ENCODE results near the gene ARHGAP22.

DNA sequence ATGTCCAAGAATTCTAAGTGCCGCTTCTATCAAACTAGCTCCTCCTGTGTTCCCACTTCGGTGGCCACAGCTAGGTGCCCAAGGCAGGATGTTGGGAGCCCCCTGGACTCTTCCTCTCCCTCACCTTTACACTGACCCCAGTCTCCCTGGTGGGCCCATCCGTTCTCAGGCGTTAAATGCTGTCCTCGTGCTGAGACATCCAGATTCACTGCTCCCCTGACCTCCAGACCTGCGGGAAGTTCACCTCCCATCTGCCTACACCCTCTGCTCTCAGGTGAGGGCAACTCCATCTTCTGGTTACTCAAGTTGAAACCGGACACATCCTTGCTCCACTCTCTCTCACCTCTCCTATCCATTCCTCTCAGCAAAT, 114.3 kb downstream of the ARHGAP22 start:
- TF ChIP-seq, protein P1, sequence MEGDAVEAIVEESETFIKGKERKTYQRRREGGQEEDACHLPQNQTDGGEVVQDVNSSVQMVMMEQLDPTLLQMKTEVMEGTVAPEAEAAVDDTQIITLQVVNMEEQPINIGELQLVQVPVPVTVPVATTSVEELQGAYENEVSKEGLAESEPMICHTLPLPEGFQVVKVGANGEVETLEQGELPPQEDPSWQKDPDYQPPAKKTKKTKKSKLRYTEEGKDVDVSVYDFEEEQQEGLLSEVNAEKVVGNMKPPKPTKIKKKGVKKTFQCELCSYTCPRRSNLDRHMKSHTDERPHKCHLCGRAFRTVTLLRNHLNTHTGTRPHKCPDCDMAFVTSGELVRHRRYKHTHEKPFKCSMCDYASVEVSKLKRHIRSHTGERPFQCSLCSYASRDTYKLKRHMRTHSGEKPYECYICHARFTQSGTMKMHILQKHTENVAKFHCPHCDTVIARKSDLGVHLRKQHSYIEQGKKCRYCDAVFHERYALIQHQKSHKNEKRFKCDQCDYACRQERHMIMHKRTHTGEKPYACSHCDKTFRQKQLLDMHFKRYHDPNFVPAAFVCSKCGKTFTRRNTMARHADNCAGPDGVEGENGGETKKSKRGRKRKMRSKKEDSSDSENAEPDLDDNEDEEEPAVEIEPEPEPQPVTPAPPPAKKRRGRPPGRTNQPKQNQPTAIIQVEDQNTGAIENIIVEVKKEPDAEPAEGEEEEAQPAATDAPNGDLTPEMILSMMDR (conservative IDR thresholded peaks at IDR 0.05 in 1 of 2, IDR thresholded peaks at IDR 0.05 in 1 of 2; ENCODE audit: low read depth in 1 of 2, low read length in 2 of 2), result no peak
- TF ChIP-seq EZH2 (IDR thresholded peaks at IDR 0.05; ENCODE audit: low read length, missing control alignments), result no peak
